Purkinje cell (primary cell): ENCODE measurements around the gene MCIDAS. TPM values are rescaled to one million over a fixed set of nuclear protein-coding genes. Genes with fewer than 3 reads are reported as not detected.

ENCODE experiments used
- polyA plus RNA-seq: library from polyadenylated mRNA; unstranded; fragments of >200 nt; fragmentation: Nextera tagmentation; gene quantifications from 2 replicates; pipeline ENCODE4 v1.2.1, GENCODE V29; 2014

The MCIDAS gene
- polyA plus RNA-seq = not detected in 2 replicates

DNA sequence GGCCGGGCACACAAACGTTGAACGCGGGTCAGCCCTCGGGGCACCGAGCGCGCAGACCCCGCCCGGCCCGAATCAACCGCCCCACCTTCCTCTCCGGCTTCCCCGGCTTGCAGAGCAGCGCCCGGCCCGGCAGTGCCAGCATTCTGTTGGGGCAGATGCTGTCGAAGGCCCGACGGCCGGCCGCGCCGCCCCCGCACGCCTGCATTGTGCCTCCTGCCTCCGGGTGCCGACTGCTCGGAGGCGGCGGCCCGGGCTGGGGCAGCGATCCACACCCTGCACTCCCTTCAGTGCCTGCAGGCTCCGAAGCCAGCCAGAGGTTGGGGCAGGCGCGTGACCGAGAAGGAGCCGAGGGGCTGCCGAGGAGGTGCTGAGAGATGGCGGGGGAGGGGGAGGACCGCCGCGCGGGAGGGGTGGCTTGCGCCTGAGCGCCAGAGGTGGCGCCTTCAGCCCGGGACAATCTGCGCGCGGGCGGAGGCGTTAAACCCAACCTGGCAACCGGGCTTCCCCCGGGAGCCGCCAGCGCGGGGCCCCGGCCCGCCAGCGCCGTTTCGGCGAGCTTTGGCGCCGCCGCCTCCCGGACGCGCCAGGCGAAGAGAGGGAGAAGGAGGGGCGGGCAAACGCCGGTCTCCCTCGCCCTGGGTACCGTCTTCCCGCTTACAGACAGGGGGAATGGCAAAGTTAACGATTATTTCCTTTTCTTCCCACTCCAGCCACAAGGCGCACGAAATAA, at the start of gene MCIDAS:
Gene MCIDAS (minus strand): TSS at position 382 of the 730 bp plus-strand sequence. CDS start 177 bp downstream, at position 205.

DNA sequence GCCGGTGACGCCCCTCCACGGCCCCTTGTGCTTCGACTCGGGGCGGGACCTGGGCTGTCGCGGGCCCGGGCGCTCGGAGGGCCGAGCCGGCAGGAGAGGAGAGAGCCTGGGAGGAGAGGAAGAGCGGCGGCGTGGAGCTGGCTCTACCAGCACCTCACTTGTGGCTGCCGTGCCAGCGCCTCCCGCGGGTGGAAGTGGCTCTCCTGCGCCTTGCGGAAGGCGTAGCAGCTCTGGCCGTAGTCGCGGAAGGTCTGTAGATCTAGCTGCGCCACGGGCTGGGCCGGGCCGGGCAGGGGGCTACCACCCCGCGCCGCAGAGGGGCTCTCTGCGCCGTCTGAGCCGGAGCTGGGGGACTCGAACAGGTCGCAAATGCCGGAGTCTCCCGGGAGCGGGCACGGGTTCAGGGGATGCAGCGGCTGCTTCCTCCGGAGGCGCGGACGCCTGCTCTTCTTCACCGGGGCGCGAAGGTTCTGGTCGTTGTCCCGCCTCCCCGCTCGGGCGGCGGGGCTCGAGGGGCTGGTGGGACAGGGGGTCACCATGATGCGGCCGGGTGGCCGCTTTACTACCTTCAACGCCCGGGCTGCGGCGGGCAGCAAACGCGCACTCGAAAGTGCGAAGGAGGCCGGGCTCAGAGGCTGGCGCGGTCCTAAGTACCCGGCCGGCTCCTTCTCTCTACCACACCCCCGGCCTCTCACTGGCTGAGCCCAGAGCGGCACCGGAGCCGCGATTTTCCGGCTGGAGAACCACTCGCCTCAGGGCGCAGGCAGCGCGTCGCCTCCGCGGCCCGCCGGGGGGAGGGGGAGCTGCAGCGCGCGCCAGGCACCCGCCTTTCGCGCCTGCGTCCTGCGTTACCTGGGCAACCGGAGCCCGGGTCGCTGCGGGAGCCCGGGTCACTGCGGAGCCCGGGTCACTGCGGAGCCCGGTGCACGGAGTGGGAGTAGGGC, 6.1 kb upstream of the MCIDAS start, which contains the start of gene CCNO:
Gene CCNO (minus strand): TSS at position 624 of the 944 bp plus-strand sequence. CDS start 85 bp downstream, at position 539.

DNA sequence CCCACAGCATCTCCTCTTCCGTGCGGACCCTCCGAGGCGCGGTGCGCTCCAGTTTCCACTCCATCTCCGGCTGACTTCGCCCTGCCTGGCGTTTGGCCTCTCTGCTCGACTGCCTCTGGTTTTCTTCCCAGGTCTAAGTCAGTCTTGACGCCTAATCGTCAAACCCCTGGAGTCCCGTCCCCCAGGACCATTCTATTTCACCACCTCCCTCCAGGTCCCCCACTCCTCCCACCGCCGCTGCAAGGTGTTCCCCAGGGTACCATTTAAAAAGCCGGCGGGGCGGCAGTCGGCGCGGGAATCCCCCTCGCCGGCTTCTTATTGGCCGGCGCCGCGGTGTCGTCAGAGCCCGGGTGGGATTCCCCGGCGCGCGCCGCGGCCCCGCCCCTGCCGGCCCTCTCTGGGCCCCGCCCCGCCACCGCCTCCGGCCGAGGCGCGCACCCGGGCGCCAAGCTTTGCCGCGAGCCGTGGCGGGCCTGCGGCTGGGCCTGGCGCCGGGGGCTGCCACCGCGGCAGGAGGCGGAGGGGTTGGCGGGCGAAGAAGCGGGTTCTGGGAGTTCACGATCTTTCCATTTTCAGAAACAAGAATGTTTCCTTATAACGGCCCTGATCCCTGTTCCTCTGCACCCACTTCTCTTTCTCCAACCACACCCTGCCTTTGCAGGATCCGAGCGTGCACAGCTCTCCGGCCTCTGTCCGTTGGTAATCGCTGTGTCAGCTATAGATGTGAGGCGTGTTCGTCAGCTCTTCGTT, 54.0 kb downstream of the MCIDAS start, which contains the start of gene CDC20B:
Gene CDC20B (minus strand): TSS at position 241 of the 750 bp plus-strand sequence. CDS start 177 bp downstream, at position 64.

Other genes with a start within 250 kb of the MCIDAS start
- gene ESM1, start 241.7 kb downstream of the MCIDAS start, polyA plus RNA-seq = not detected in 2 replicates
- not detected in 2 replicates for gene GZMK, start 203.1 kb downstream of the MCIDAS start, polyA plus RNA-seq
- gene GZMA, start 124.7 kb downstream of the MCIDAS start, polyA plus RNA-seq = not detected in 2 replicates
- gene GPX8, start 67.1 kb downstream of the MCIDAS start, polyA plus RNA-seq = 1.8 and 12.3 TPM in 2 replicates
- gene CDC20B, start 54.1 kb downstream of the MCIDAS start, polyA plus RNA-seq = 0.21 TPM in 1 of 2 replicates, not detected in the other
- gene CCNO, start 6.3 kb upstream of the MCIDAS start, polyA plus RNA-seq = 1.1 and 3.0 TPM in 2 replicates
- 32.1 and 57.0 TPM in 2 replicates for gene DHX29, start 80.4 kb upstream of the MCIDAS start, polyA plus RNA-seq
- 41.0 and 53.4 TPM in 2 replicates for gene MTREX, start 80.7 kb upstream of the MCIDAS start, polyA plus RNA-seq